ENCODE results near the gene PPP1R13B. TPM values are rescaled to one million over a fixed set of nuclear protein-coding genes. Genes with fewer than 3 reads are reported as not detected.

Gene PPP1R13B
- total RNA-seq, 1 donor from 2014 or later = 16.2 TPM

GRCh38 chr14:103690332-103690731, 157.0 kb downstream of the PPP1R13B start:
- H3K9me3 Mint-ChIP-seq = no peaks in the 10 kb centered on the region
- peaks cover 46% of the 10 kb centered on the region for H3K4me1 Mint-ChIP-seq
- peak overlapping the region; percentile 20 for H3K4me3 Mint-ChIP-seq
- TF ChIP-seq CTCF (IDR thresholded peaks at IDR 0.05) = no peak
- H3K36me3 Mint-ChIP-seq (ENCODE audit: low read depth) = peaks cover 60% of the 10 kb centered on the region
- POLR2A ChIA-PET = interaction anchor here (1.7 kb wide), 1 partner anchor 11 kb away, joined by 9 read pairs; no protein-coding TSS in a partner anchor
- H3K27me3 Mint-ChIP-seq = no peaks in the 10 kb centered on the region
- peak overlapping the region; percentile 70 for H3K27ac Mint-ChIP-seq
- CTCF ChIA-PET = interaction anchor here (1.9 kb wide), 1 partner anchor 11 kb away, joined by 8 read pairs; no protein-coding TSS in a partner anchor
- DNase-seq = no peak
- ATAC-seq (ENCODE audit: low read depth) = no peak
- intact Hi-C loops (cut with micrococcal nuclease) = loop anchor here (5.0 kb wide), 1 partner anchor 63 kb away; the partner anchor contains the start of gene KLC1

- ATAC-seq (ENCODE audit: low read depth) = peak; percentile 45
- H3K27ac Mint-ChIP-seq = peak overlapping the region; percentile 81
- ChIA-PET CTCF (no interaction called here), POLR2A (interaction anchor here (0.8 to 0.9 kb wide), 2 partner anchors 10 to 13 kb away, joined by 3 to 4 read pairs; no protein-coding TSS in a partner anchor)
- DNase-seq = no peak
- H3K27me3 Mint-ChIP-seq = no peaks in the 10 kb centered on the region
- H3K4me3 Mint-ChIP-seq = peak overlapping the region; percentile 65
- peaks cover 45% of the 10 kb centered on the region for H3K4me1 Mint-ChIP-seq
- no peak for TF ChIP-seq CTCF (IDR thresholded peaks at IDR 0.05)
- H3K9me3 Mint-ChIP-seq = no peaks in the 10 kb centered on the region
- intact Hi-C loops (cut with micrococcal nuclease) = no loop called here
- peaks cover 64% of the 10 kb centered on the region for H3K36me3 Mint-ChIP-seq (ENCODE audit: low read depth)
These were observed 158.2 kb downstream of the PPP1R13B start for GRCh38 chr14:103688906-103689902.

GRCh38 chr14:103688441-103688840, 158.9 kb downstream of the PPP1R13B start:
- ATAC-seq (ENCODE audit: low read depth) (no peak), DNase-seq (no peak)
- ChIA-PET CTCF (no interaction called here), POLR2A (no interaction called here)
- intact Hi-C loops (cut with micrococcal nuclease) = no loop called here
- no peak overlapping the region for H3K4me3 Mint-ChIP-seq
- TF ChIP-seq CTCF (IDR thresholded peaks at IDR 0.05) = no peak
- H3K36me3 Mint-ChIP-seq (ENCODE audit: low read depth) = peaks cover 62% of the 10 kb centered on the region
- H3K27ac Mint-ChIP-seq = no peak overlapping the region
- H3K9me3 Mint-ChIP-seq = no peaks in the 10 kb centered on the region
- peaks cover 45% of the 10 kb centered on the region for H3K4me1 Mint-ChIP-seq
- no peaks in the 10 kb centered on the region for H3K27me3 Mint-ChIP-seq

GRCh38 chr14:103687712-103688111, 159.7 kb downstream of the PPP1R13B start:
- Mint-ChIP-seq H3K4me1 (peaks cover 41% of the 10 kb centered on the region), H3K9me3 (no peaks in the 10 kb centered on the region), H3K27ac (no peak overlapping the region), H3K36me3 (ENCODE audit: low read depth) (peaks cover 63% of the 10 kb centered on the region), H3K4me3 (no peak overlapping the region), H3K27me3 (no peaks in the 10 kb centered on the region)
- DNase-seq = no peak
- intact Hi-C loops (cut with micrococcal nuclease) = no loop called here
- no peak for ATAC-seq (ENCODE audit: low read depth)
- ChIA-PET POLR2A (interaction anchor here (0.6 kb wide), 1 partner anchor 40 kb away, joined by 3 read pairs; no protein-coding TSS in a partner anchor), CTCF (no interaction called here)
- TF ChIP-seq CTCF (IDR thresholded peaks at IDR 0.05) = no peak

GRCh38 chr14:103686831-103687485, 160.4 kb downstream of the PPP1R13B start:
- ChIA-PET POLR2A (no interaction called here), CTCF (no interaction called here)
- no peak for ATAC-seq (ENCODE audit: low read depth)
- intact Hi-C loops (cut with micrococcal nuclease) = no loop called here
- Mint-ChIP-seq H3K27me3 (no peaks in the 10 kb centered on the region), H3K4me1 (peaks cover 36% of the 10 kb centered on the region), H3K36me3 (ENCODE audit: low read depth) (peaks cover 64% of the 10 kb centered on the region), H3K9me3 (no peaks in the 10 kb centered on the region), H3K27ac (no peak overlapping the region), H3K4me3 (no peak overlapping the region)
- TF ChIP-seq CTCF (IDR thresholded peaks at IDR 0.05) = no peak
- DNase-seq = no peak

All from activated B cell treated with CpG ODN at 0.5 μM for 24 hours (primary cell).